Measurements from ENCODE around the gene CCBE1.

Gene CCBE1

DNA sequence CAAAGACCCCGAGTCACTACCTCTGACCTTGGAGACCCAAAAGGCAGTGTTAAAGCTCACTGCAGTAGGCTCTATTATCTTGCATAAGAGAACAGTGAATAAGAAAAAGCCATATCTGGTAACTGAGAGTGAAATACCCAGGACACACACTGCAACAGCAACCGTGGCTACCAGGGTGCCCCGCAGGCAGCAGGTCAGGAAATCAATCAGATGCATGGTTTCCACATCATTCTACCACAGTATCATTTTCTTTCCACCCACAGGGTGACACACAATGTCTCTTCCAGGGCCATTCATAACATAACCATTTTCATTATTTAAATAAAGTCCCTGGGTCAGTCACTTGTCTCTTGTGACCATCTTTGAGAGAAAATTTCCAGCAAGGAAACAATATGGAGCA lies 131.3 kb downstream of the CCBE1 start:
- no peak for DNase-seq

DNA sequence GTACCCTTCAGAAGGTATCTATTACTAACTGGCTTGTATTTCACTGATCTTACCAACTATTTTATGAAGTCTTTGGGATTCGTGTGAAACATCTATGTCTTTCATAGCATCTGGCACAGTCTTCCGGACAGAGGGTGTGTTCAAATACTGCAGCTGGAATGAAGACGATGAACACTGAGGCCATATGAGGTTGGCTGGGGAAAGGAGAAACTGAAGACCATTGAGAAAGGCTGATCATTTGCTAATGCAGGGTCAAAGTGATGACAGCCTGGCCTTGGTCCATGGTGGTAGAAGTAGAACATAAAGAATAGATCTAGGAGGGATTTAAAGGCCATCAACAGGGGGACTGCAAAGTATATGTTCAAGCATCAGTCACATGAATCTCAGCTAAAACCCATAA lies 132.7 kb downstream of the CCBE1 start:
- no peak for DNase-seq

DNA sequence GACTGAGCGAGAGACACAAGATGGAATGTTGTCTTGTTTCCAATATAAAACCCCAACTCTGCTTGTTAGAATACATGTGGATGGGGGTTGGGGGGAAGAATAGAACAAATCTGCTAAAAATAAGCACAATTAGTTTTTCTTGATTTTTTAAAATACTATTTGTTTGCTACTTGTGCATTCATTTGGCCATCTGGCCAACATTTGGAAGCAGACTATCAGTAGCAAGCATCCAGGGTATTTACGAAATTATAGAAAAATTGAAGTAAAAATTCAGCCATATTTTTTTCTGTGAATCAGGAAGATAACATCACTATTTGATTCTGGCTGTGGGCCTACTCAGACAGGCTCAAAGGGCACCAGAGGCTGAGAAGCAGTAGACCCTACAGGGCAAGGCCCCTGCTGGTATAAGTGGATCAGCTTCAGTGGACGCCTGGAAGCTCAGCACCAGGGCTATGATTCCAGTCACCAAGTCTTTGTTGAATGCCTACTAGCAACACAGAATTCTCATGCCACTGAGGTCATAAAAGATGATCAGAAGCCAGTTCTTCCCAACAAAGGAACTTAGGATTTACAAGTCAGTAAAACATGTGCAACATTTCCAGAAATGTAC lies 133.9 kb downstream of the CCBE1 start:
- DNase-seq = no peak

DNA sequence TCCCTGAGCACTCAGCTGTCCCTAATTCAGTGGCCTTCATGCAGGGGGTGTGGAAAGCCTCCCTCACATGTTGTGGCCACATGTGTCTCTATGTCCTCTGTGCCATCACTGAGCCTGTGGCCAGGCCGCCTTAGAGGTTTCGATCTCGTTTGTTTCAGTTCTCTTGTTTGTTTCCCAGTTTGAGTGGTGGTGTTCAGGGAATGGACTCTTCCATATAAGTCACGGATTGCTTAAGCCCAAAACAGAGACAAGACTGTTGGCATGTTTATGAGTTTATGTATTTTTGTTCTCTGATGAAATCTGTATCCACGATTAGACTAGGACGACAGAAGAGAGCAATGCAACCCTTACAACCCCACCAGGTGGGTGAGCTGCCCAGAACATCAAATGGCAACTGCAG lies 134.5 kb downstream of the CCBE1 start:
- DNase-seq = no peak

DNA sequence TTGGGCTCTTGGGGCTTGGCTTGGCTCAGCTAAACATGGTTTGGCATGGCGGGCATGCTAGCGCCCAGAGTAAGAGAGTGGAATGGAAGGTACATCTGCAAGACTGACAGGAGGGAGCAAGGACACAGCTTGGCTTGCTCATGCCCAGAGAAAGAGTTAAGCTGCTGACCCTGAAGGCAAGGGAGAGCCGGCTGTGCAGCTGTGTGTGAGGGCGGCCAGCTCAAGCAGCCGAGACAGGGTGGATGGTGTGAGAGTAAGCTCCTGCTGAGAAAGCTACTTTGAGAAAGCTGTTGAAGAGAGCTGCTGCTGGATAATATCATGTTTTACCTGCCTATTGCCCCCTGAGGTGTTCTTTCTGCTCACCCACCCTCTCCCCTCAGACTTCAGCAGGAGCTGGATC lies 135.6 kb downstream of the CCBE1 start:
- DNase-seq = no peak

DNA sequence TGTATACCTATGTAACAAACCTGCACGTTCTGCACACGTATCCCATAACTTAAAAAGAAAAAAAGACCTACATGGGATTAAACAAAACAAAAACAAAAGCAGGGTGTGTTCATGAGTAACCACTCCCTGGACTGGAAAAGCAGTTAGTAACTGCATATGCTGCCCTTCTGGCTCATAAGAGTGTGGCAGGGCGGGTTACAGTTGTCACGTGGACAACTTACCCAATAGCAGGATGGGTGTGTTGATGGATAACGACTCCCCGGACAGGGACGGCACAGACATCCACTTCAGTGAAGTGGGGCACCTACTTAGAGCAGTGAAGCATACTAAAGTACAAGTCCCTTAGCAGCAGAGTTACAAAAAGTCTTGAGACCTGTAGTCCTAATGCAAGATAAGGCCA lies 136.7 kb downstream of the CCBE1 start:
- no peak for DNase-seq

DNA sequence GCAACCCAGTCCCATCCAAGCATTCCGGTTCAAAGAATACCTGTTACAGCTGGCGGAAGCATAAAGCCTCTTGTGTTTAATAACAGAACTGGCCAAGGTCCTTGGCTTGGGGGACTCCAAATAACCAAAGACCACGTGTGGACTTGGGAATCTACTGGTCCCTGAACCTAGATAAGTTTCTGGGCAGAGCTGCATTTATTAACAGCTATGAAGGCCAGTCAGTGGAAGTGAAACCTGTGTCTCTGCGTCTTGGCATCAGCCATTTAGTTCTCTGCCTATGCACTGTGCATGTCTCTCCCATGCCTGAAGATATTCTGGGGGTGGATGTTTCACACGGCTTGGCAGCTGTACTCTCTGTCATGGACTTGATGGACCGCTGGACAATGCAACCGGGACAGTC lies 137.7 kb downstream of the CCBE1 start:
- no peak for DNase-seq

DNA sequence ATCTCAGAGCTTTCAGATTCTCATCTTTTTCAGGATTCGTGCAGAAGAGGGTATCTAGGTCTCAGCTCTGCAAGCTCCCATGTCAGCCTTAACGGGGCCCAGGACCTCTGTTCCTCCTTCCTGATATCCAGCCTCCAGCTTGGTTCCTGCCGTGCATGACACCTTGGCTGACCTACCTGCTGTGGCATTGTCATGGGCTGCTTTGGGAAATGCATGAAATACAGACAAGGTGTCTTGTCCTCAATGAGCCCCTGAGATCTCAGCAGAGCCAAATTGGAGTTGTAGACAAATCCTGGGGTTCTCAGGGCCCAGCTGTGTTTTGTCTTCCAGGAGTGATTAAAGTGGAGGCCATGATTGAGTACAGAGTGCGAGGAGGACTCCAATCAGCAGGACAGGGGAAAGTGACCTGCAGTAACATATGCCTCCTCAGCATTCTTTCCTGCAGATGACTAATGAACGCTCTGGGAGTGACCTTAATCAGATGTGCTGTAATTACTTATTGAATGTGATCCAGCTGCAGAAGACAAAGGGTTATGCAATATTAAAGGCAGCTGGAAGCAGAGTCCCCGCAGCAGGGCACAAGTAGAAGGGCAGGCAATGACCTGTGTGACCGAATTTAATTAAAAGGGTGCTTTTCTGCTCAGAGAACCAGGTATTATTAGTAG lies 141.1 kb downstream of the CCBE1 start:
- DNase-seq = no peak

DNA sequence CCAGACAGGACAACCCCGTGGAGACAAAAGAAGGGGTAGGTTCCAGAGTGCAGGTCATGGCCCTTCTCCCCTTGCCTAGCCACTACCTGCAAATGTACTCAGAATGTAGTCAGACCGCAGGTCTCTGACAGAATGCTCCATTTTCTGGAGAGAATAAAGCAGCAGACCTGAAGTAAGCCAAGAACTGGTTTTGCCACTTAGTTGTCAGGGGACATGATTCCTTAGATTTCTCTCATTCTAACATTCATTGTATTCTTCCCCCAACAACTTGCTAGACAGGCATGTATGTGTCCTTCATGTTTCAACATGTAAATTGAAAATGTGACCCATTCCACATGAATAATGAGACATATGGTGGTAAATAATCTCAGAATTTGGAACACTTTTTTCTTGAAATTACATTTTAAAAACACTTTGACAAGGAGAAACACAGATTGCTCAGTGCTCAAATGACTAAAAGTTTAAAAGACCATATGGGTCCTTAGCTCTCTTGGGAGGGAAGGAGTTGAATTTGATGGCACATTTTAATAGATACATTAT lies 142.4 kb downstream of the CCBE1 start:
- DNase-seq = no peak

DNA sequence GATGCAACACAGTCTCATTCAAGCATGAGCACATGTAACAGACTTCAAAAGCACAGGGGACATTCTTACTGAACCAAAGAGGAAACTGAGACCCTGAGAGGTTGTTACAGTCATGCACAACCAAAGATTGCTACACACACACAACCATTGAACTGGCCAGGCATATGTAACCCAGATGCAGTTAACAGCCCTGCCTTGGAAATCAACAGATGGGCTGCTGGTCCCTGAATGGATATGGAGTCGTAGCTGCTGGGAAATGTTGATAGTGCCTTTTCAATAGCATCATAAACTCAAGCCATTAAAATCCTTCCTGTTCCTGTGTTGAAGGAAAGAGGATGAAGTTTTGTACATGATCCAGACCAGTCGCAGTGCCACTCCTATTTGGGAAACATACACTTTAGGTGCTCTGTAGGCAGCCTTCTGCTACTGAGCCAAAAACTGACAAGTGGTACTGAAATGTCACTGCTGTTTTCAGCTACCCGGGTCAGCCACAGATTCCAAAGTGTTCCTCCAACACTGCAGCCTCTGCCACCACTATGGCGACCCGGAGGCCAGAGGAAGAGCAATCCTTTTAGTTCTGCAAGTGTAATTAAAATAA lies 143.9 kb downstream of the CCBE1 start:
- no peak for DNase-seq

DNA sequence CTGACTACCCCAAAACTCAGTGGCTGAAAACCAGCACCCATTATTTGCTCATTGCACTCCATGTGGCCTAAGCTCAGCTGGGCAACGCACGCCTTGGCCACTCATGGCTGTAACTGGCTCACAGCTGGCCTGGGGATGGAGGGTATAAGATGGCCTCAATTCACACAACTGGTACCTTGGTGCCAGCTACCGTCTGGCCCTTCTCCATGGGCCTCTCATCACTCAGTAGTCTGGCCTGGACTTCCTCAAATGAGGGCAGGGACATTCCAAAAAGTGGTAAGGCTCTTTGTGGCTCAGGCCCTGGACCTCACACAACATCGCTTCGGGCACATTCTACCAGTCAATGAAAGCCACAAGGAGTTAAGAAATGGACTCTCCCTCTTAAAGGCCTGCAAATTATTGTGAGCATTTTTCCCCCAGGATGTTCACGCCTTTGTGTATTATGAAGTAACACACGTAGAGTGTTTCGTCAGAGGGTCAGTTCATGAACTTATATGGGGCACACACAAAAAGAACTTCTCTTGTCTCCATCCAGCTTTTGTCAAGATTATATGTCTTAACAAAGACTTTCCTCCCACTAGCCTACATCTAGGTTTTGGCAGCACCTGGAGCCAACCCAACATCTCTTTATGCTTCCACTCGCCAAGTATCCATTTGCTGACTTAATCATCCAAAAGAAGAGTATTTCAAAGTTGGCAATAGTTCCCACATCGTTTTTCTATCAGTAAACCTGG lies 145.2 kb downstream of the CCBE1 start:
- no peak for DNase-seq

DNA sequence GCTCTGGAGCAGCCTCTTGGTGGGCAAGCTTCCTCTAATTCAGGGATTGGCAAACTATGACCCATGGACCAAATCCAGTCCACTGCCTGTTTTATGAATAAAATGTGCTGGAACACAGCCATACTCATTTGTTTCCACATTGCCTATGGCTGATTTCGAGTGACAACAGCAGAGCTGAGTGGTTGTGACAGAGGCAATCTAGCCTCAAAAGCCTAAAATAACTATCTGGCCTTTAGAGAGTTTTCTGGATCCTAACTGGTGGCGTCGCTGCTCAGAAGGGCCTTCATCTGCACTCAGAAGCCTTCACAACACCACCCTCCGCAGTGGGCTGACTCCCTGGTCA lies 147.1 kb downstream of the CCBE1 start:
- DNase-seq = no peak

DNA sequence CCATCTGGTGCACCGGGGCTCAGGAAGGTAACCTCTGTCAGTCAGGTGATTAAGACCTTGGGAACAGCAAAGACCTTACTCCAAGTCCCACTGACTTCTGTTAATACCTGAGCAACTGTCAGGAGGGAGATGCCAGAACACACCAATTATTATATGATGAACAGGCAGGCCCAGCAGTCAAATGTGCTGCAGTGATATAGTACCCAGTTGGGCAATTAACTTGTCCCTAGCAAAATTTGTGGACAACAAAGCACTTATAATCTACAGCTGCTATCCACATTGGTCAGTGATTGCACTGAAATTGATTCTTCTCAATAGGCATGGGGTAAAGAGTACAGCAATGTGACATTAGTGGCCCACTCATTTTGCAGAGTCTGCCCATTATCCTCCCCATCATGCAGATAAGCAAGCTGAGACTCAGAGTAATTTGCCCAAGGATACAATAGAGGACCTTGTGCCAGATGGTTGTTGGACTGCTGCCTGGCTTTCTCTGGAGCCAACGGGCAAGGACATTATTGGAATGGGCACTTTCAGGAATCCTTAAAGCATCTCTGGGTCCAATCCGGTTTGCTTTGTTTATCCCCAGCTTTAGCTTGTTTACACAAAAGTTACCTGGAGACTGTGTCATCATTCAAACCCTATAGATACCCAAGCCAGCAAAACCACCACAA lies 147.6 kb downstream of the CCBE1 start:
- DNase-seq = no peak

DNA sequence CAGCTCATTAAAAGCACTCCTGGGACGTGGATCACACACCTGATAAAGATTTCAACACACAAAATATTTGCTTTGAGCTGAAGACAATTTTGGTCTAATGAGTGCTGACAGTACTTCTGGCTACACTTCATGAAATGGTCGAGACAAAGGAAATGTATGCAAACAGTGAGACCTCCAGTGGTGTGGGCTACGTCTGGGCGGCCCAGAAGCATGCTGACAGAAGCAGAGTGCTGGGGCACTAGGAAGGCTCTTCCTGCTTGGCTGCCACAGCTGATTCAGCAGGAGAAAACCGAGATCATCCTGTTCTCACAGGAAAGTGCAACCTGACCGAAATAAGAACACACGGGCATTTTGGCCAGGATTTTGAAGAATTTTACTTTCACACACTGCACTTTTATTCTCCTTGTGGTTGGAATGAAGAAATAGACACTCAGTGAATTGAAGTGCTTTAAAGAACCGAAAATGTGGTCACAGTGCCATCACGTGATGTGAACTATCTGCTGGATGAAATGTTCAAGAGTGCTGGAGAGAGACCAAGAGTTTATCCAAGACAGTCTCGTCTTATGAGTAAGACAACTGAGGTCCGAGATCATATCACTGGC lies 149.5 kb downstream of the CCBE1 start:
- DNase-seq = no peak

DNA sequence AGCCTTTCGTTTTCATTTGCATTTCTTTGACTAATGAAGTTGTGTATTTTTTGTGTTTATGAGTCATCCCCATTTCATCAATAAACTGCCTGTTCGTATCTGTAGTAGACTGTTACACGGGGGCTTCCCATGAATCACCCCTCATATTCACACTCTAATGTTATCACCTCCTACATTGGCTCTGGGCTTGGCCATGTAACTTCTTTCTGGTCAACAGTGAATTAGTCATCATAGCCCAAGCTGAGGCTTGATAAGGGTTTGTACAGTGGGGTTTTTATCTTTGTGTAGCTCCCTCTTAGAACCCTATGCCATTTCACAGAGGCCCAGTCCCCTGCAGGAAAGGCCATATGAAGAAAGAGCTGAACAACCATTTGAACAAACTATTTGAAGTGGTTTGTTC lies 151.0 kb downstream of the CCBE1 start:
- DNase-seq = no peak

DNA sequence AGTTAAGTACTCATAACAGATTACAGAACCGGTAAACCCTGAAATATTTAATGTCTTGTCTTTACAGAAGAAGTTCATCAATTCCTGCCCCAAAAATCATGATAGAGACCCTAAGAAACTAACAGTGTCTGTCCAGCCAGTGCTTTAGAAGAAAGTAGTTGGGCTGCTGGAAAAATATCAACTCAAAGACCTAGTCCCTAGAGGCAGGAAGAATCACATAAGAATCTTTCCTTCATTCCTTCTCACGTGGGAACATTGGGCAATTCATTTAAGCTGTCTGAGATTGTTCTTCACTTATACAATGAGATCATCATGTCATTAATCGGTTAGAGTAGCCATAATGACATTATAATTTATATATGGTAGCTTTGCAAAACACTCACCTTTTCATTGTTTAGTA lies 156.4 kb downstream of the CCBE1 start:
- DNase-seq = no peak

DNA sequence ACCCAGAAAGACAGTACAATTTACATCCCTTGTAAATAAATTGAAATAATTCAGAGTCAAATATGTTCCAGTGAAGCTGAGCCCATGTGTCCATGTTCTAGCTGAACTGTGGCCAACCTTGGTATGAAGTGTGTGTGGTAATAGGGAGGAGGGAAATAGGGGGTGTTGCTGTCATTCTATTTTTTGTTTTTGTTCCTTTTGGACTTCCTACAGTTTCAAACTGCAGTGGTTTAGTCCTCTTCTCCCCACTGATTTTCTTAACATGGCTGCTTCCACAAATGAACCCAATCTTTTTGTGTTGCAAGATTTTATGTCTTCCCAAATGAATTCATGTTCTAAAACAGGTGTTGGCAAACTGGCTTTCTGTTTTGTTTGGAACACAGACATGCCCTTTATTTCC lies 156.9 kb downstream of the CCBE1 start:
- DNase-seq = no peak

DNA sequence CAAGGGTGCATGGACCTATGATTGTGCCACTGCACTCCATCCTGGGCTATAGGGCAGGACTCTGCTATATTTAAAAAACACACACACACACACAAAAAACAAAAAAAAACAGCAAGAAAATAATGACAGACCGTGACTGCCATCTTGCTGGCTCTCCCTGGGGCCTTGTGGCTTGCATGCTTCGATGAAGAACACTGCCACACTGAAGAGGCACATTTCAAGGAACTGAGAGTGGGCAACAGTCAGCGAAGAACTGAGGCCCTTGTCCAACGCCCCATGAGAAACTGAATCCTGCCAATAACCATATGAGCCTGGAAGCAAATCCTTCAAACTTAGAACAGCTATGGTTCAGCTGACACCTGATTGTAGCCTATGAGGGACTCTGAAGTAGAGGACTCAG lies 158.1 kb downstream of the CCBE1 start:
- no peak for DNase-seq

DNA sequence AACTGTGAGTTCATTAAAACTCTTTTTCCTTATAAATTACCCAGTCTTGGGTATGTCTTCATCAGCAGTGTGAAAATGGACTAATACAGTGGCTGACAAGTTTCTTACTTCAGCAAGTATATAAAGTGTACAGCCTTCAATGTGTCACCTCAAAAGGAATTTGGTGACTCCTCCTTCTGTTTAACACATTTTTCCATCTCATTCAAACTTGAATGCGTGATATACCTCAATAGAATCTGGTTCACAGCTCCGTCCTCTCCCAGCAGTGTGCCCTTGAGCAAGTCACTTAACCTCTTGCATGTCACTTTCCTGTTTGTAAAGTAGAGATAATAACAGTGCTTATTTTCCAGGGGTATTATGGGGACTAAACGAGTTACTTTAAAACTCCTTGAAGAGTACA lies 159.6 kb downstream of the CCBE1 start:
- DNase-seq = no peak

DNA sequence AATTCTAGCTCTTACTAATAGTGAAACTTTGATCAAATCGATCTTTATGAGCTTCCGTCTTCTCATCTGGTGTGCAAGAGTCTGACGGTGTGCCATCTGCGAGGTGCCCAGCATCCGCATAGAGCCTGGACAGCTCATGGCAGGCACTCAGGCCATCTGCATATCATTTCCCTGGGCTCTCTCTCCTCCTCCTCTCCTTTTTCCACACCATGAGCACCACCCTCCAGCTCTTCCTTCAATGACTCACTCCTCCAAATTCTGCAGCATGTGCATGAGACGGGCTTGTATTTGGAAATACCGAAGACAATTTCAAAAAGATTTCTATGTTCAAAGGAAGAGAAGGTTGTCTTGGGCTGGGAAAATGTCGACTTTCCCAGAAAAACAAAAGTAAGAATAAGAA lies 161.1 kb downstream of the CCBE1 start:
- no peak for DNase-seq

DNA sequence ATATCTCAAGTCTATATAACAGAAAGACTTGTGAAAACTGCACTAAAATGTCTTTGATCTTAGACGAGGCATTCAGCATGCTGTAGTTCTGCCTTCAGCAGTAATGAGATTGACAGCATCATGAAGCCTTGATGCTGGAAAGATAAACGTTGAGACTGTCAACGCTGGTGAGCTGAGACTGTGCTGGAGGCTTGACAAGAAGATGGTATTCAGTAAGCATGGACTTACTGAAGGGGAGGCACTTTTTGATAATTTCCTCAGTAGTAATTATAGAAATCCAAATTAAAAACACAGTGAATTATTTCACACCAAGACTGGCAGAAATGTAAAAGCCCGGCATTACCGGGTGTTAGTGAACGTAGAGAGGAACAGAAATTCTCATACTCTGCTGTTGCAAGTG lies 162.2 kb downstream of the CCBE1 start:
- DNase-seq = no peak

DNA sequence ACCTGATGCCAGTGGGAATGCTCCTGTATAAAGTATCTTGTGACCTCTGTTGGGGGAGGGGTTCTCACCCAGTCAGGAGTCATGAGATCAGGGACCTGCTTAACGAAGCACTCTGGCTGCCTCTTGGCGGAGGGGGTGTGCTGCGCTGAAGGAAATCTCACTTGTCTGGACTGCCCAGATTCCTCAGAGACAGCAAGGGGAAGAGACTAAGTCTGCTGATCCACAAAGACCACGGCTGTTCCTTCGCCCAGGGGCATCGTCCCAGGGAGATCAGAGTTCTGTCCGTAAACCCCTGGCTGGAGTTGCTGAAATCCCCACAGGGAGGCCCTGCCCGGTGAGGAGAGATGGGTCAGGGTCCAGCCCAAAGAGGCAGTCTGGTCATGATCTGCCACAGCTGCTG lies 168.4 kb downstream of the CCBE1 start:
- no peak for DNase-seq

Data from stimulated activated naive CD4-positive, alpha-beta T cell treated with Interleukin-2 at 50 U/mL for 16 hours (primary cell).